Fibroblast of lung (primary cell): ENCODE results near the gene UBR4. TPM values are rescaled to one million over a fixed set of nuclear protein-coding genes. Genes with fewer than 3 reads are reported as not detected.
"Not testable (repeated sequence)": the region's sequence is repeated elsewhere in the genome, so short reads cannot be mapped to it uniquely, and the experiment has no call there.

Experiments used
- DNase-seq, 2 donors: peaks; one replicate each; pipeline versions ENCODE4 v3.0.0 to v3.0.0-alpha.2; 2010; ENCODE audit warnings: low read depth in 2 of 2
- H2AFZ ChIP-seq: 2 replicates; pipeline ENCODE4 v1.5.1; 2012; ENCODE audit warnings: low read length, control low read depth, inconsistent platforms
- H3K27ac ChIP-seq: 2 replicates; pipeline ENCODE4 v1.5.1; 2011; ENCODE audit warnings: low read length, control low read depth; ENCODE audit not compliant: insufficient read depth
- H3K27me3 ChIP-seq: 2 replicates; pipeline ENCODE4 v1.5.1; 2011; ENCODE audit warnings: mild to moderate bottlenecking, low read length; ENCODE audit not compliant: control insufficient read depth, insufficient read depth
- H3K36me3 ChIP-seq: 2 replicates; pipeline ENCODE4 v1.5.1; 2011; ENCODE audit warnings: low read length; ENCODE audit not compliant: control insufficient read depth, insufficient read depth
- H3K4me1 ChIP-seq: 2 replicates; pipeline ENCODE4 v1.5.1; 2011; ENCODE audit warnings: low read length; ENCODE audit not compliant: control insufficient read depth, insufficient read depth; ENCODE audit errors: extremely low read depth
- H3K4me2 ChIP-seq: 2 replicates; pipeline ENCODE4 v1.5.1; 2011; ENCODE audit warnings: low read length, control low read depth; ENCODE audit not compliant: insufficient read depth; ENCODE audit errors: extremely low read depth
- H3K4me3 ChIP-seq, 4 experiments: fragments of 200-600 bp in 1 of 4; sonication (generic) in 1 of 4; replicated peaks in 1 of 4; 2 replicates each; pipeline ENCODE4 v1.5.1; 2011 to 2016; ENCODE audit warnings: low read length in 4 of 4, low read depth in 3 of 4, mild to moderate bottlenecking in 3 of 4, control low read depth in 2 of 4, inconsistent platforms in 1 of 4, mixed read lengths in 1 of 4; ENCODE audit not compliant: insufficient read depth in 1 of 4; ENCODE audit errors: control extremely low read depth in 1 of 4
- H3K79me2 ChIP-seq: 2 replicates; pipeline ENCODE4 v1.5.1; 2012; ENCODE audit warnings: mild to moderate bottlenecking, low read length, inconsistent platforms; ENCODE audit not compliant: control insufficient read depth, insufficient read depth
- H3K9ac ChIP-seq: 2 replicates; pipeline ENCODE4 v1.5.1; 2011; ENCODE audit warnings: mild to moderate bottlenecking, low read length, control low read depth; ENCODE audit not compliant: insufficient read depth
- H3K9me3 ChIP-seq: 2 replicates; pipeline ENCODE4 v1.5.1; 2012; ENCODE audit warnings: low read depth, low read length; ENCODE audit not compliant: control insufficient read depth, insufficient read depth
- H4K20me1 ChIP-seq: 2 replicates; pipeline ENCODE4 v1.5.1; 2011; ENCODE audit warnings: low read length; ENCODE audit not compliant: control insufficient read depth, insufficient read depth; ENCODE audit errors: extremely low read depth
- EZH2 ChIP-seq: IDR thresholded peaks from 2 replicates; pipeline ENCODE4 v1.5.1; 2012; ENCODE audit warnings: low read length, control low read depth, mild to moderate bottlenecking; ENCODE audit errors: missing control alignments
- polyA plus RNA-seq, 2 donors: library from polyadenylated mRNA; depleted of rRNA in 1 of 2; stranded (reverse) in 1 of 2; unstranded in 1 of 2; fragments of >200 nt; gene quantifications; 2 replicates each; pipeline ENCODE4 v1.2.1, GENCODE V29; 2011 to 2012; ENCODE audit warnings: missing spikeins in 1 of 2
- total RNA-seq: library from RNA; depleted of rRNA; stranded (reverse); fragments of >200 nt; gene quantifications from 2 replicates; pipeline ENCODE4 v1.2.1, GENCODE V29; 2014
- TF ChIP-seq, protein P1 (sequence below), 2 donors: IDR thresholded peaks in 1 of 2; conservative IDR thresholded peaks in 1 of 2; 1 replicate in 1 of 2; 2 replicates in 1 of 2; pipeline ENCODE4 v1.5.1; 2011 to 2012; ENCODE audit warnings: low read length in 2 of 2, control low read depth in 1 of 2, inconsistent platforms in 1 of 2, low read depth in 1 of 2, mild to moderate bottlenecking in 1 of 2

UBR4 gene
- total and polyA plus RNA-seq, 2 donors (not counting 1 experiment from before 2014, with no cell fraction given) = 32.0 to 164 TPM

DNA sequence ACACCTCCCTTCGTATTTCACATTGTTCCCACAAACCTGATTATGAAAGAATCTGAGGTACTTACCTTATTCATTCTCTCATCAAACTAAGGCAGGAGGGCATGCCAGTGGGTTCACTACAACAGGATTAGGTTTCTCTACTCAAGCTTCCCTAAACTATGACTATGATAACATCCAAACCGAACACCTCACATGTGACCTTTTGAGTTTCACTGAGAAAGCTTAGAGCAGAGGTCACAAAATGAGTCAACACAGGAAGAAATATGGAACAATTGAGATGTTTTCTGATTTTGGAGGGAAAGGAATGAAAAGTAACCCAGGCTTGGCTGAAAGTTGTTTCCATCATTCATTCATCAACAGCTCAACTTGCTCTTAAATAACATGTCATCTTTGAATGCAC, 24.1 kb downstream of the UBR4 start:
- H2AFZ ChIP-seq = no peak overlapping the region
- H3K36me3 ChIP-seq = peaks cover 27% of the 10 kb centered on the region
- H3K9me3 ChIP-seq = no peaks in the 10 kb centered on the region
- no peaks in the 10 kb centered on the region for H4K20me1 ChIP-seq
- H3K9ac ChIP-seq = no peak overlapping the region
- no peaks in the 10 kb centered on the region for H3K4me1 ChIP-seq
- H3K79me2 ChIP-seq = peaks cover 10% of the 10 kb centered on the region
- H3K4me2 ChIP-seq = no peak overlapping the region
- H3K27ac ChIP-seq = no peak overlapping the region
- no peak overlapping the region for H3K4me3 ChIP-seq
- no peaks in the 10 kb centered on the region for H3K27me3 ChIP-seq
- DNase-seq = no peak
- TF ChIP-seq, protein P1, sequence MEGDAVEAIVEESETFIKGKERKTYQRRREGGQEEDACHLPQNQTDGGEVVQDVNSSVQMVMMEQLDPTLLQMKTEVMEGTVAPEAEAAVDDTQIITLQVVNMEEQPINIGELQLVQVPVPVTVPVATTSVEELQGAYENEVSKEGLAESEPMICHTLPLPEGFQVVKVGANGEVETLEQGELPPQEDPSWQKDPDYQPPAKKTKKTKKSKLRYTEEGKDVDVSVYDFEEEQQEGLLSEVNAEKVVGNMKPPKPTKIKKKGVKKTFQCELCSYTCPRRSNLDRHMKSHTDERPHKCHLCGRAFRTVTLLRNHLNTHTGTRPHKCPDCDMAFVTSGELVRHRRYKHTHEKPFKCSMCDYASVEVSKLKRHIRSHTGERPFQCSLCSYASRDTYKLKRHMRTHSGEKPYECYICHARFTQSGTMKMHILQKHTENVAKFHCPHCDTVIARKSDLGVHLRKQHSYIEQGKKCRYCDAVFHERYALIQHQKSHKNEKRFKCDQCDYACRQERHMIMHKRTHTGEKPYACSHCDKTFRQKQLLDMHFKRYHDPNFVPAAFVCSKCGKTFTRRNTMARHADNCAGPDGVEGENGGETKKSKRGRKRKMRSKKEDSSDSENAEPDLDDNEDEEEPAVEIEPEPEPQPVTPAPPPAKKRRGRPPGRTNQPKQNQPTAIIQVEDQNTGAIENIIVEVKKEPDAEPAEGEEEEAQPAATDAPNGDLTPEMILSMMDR (conservative IDR thresholded peaks at IDR 0.05 in 1 of 2, IDR thresholded peaks at IDR 0.05 in 1 of 2; ENCODE audit: low read depth in 1 of 2, low read length in 2 of 2) = no peak
- no peak for TF ChIP-seq EZH2

DNA sequence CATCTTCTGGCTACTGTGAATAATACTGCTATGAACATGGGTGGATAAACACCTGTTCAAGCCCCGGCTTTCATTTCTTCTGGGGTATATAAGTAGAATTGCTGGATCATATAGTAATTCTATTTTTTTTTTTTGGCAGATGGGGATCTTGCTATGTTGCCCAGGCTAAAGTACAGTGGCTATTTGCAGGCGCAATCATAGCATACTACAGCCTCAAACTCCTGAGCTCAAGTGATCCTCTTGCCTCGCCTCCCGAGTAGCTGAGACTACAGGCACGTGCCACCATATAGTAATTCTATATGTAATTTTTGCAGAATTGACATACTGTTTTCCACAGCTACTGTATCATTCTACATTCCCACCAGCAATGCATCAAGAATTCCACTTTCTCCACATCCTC, 27.8 kb downstream of the UBR4 start:
- DNase-seq = no peak
- no peaks in the 10 kb centered on the region for H3K27me3 ChIP-seq
- H3K9me3 ChIP-seq = no peaks in the 10 kb centered on the region
- TF ChIP-seq, protein P1 (conservative IDR thresholded peaks at IDR 0.05 in 1 of 2, IDR thresholded peaks at IDR 0.05 in 1 of 2; ENCODE audit: low read depth in 1 of 2, low read length in 2 of 2) = no peak
- TF ChIP-seq EZH2 = no peak
- H4K20me1 ChIP-seq = no peaks in the 10 kb centered on the region
- H3K27ac ChIP-seq = no peak overlapping the region
- no peaks in the 10 kb centered on the region for H3K79me2 ChIP-seq
- H3K4me1 ChIP-seq = no peaks in the 10 kb centered on the region
- no peak overlapping the region for H3K4me2 ChIP-seq
- no peak overlapping the region for H3K9ac ChIP-seq
- H3K4me3 ChIP-seq = no peak overlapping the region
- peaks cover 24% of the 10 kb centered on the region for H3K36me3 ChIP-seq
- no peak overlapping the region for H2AFZ ChIP-seq

DNA sequence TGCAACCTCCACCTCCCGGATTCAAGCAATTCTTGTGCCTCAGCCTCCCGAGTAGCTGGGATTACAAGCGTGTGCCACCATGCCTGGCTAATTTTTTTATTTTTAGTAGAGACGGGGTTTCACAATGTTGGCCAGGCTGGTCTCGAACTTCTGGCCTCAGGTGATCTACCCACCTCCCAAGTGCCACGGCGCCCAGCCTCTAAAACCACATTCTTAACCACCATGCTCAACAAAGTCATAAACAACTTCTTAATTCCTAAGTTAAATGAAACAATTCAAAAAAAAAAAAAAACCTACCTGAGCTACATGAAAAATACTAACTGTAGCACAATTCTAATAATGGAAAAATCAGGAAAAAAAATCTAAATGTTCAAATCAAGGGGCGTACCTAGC, 29.8 kb downstream of the UBR4 start:
- not testable (repeated sequence) for H3K27ac ChIP-seq, H3K9ac ChIP-seq, H3K79me2 ChIP-seq, DNase-seq, H3K4me1 ChIP-seq, H3K4me2 ChIP-seq, H3K9me3 ChIP-seq, H2AFZ ChIP-seq, H3K27me3 ChIP-seq, H4K20me1 ChIP-seq, H3K4me3 ChIP-seq
- H3K36me3 ChIP-seq = peaks cover 21% of the 10 kb centered on the region
